Lung microvascular endothelial cell (primary cell): Measurements from ENCODE around the gene CACNG8. TPM values are rescaled to one million over a fixed set of nuclear protein-coding genes. Genes with fewer than 3 reads are reported as not detected.
"Not testable (repeated sequence)": the region's sequence is repeated elsewhere in the genome, so short reads cannot be mapped to it uniquely, and the experiment has no call there.

Experiments
- DNase-seq, 2 donors: peaks; one replicate each; pipeline versions ENCODE4 v3.0.0 to v3.0.0-alpha.2; 2010; ENCODE audit warnings: low read depth in 2 of 2
- total RNA-seq: library from RNA; depleted of rRNA; stranded (reverse); fragments of >200 nt; gene quantifications from 2 replicates; pipeline ENCODE4 v1.2.1, GENCODE V29; 2014

CACNG8 gene
- under 0.01 and 0.22 TPM in 2 replicates for total RNA-seq

GRCh38 chr19:53962887-53963431 lies at the start of gene CACNG8:
CACNG8 (plus strand) TSS chr19:53962937.
- DNase-seq: no peak

GRCh38 chr19:53915000-53915399 lies 47.7 kb upstream of the CACNG8 start:
- no peak for DNase-seq

- no peak for DNase-seq
Observed at GRCh38 chr19:53916004-53916403, 46.7 kb upstream of the CACNG8 start.

- DNase-seq: no peak
Observed at GRCh38 chr19:53917356-53917755, 45.4 kb upstream of the CACNG8 start.

GRCh38 chr19:53927739-53928138 lies 35.0 kb upstream of the CACNG8 start:
- peak; percentile 71 to 79 for DNase-seq

GRCh38 chr19:53936029-53936428 lies 26.7 kb upstream of the CACNG8 start:
- no peak for DNase-seq

- DNase-seq: peak in 1 of 2 donors; percentile 17
Observed at GRCh38 chr19:53942001-53942786, 20.5 kb upstream of the CACNG8 start.

- no peak for DNase-seq
Observed at GRCh38 chr19:53944416-53944815, 18.3 kb upstream of the CACNG8 start.

GRCh38 chr19:53944933-53945332 lies 17.8 kb upstream of the CACNG8 start:
- DNase-seq: no peak

GRCh38 chr19:53945441-53945840 lies 17.3 kb upstream of the CACNG8 start:
- peak in 1 of 2 donors; percentile 19 for DNase-seq

GRCh38 chr19:53945998-53946397 lies 16.7 kb upstream of the CACNG8 start:
- DNase-seq: no peak

GRCh38 chr19:53947624-53948023 lies 15.1 kb upstream of the CACNG8 start:
- DNase-seq: no peak

GRCh38 chr19:53948611-53949010 lies 14.1 kb upstream of the CACNG8 start:
- DNase-seq: not testable (repeated sequence)

- DNase-seq: peak in 1 of 2 donors; percentile 12
Observed at GRCh38 chr19:53951436-53951835, 11.3 kb upstream of the CACNG8 start.

- no peak for DNase-seq
Observed at GRCh38 chr19:53951947-53952346, 10.8 kb upstream of the CACNG8 start.

GRCh38 chr19:53953383-53953782 lies 9.4 kb upstream of the CACNG8 start:
- DNase-seq: no peak

- DNase-seq: no peak
Observed at GRCh38 chr19:53957448-53958167, 5.1 kb upstream of the CACNG8 start.

GRCh38 chr19:53958168-53958571 lies 4.6 kb upstream of the CACNG8 start:
- DNase-seq: peak in 1 of 2 donors; percentile 42

GRCh38 chr19:53958823-53959757 lies 3.6 kb upstream of the CACNG8 start:
- DNase-seq: no peak

- no peak for DNase-seq
Observed at GRCh38 chr19:53960187-53960586, 2.5 kb upstream of the CACNG8 start.

GRCh38 chr19:53960886-53961285 lies 1.9 kb upstream of the CACNG8 start:
- DNase-seq: no peak
